UCSD-AML1 (cell line): ENCODE measurements around the gene ZBTB21.
"Not testable (repeated sequence)": the region's sequence is repeated elsewhere in the genome, so short reads cannot be mapped to it uniquely, and the experiment has no call there.

ENCODE experiments used
- DNase-seq: peaks from one replicate; lab custom pipeline; 2025; ENCODE audit not compliant: unreplicated experiment; lab: John Stamatoyannopoulos, UW

The ZBTB21 gene

DNA sequence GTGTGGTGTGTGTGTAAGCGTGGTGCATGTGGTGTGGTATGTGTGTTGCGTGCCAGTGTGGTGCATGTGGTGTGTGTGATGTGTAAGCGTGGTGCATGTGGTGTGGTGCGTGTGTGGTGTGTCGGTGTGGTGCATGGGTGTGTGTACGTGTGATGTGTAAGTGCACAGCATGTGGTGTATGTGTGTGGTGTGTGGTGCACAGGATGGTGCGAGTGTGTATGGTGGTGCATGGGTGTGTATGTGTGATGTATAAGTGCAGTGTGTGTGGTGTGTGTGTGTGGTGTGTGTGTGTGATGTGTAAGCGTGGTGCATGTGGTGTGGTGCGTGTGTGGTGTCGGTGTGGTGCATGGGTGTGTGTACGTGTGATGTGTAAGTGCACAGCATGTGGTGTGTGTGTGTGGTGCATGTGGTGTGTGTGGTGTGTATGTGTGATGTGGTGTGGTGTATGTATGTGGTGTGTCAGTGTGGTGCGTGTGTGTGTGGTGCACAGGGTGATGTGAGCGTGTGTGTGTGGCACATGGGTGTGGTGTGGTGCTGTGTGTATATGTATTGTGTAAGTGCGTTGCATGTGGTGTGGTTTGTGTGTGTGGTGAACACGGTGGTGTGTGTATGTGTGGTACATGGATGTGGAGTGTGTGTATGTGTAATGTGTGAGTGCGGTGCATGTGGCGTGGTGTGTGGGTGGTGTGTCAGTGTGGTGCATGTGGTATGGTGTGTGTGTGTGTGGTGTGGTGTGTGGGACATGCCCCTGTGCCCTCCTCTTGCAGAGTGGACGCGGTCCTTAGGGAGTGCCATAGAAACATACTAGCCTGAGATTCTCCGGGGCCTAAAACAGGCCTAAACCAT lies 55.3 kb downstream of the ZBTB21 start:
- DNase-seq, result no peak

DNA sequence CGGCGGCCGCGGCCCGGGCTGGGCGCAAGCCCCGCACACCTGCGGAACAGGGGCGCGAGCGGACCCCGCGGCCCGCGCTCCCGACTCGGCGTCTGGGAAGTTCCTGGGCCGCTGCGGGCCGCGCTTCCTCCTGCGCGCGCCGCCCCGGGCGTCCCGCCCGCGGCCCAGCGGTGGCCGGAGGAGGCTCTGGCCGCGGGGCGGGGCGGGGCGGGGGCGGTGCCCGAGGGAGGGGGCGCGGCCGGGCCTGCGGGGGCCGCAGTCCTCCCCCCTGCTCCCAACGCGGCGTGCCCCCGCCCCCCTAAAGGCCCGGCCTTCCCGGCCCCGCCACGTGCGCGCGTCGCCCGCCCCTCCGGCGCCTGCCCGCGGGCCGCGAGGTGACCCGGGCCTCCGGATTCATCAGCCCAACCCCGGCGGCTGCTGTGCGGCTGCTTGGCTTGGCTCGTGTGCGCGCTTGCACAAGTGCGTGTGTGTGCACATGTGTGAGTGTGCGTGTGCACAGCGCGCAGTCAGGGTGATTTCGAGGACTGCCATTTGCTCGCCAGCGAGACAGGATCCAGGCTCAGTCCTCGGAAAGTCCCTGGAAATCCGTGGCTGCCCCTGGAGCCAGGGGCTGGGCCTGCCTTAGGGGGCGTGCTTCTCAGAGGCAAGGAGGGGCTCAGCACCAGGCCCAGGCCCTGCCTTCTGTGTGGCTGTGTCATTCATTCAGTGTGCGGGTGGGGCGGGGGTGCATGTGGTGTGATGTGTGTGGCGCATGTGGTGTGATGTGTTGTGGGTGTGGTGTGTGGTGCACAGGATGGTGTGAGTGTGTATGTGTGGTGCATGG lies 56.1 kb downstream of the ZBTB21 start, which contains the start of gene C2CD2:
Gene C2CD2 (minus strand): TSS at position 188 of the 823 bp plus-strand sequence. CDS start 370 bp downstream, outside the sequence.
- DNase-seq, result peak; percentile 75

DNA sequence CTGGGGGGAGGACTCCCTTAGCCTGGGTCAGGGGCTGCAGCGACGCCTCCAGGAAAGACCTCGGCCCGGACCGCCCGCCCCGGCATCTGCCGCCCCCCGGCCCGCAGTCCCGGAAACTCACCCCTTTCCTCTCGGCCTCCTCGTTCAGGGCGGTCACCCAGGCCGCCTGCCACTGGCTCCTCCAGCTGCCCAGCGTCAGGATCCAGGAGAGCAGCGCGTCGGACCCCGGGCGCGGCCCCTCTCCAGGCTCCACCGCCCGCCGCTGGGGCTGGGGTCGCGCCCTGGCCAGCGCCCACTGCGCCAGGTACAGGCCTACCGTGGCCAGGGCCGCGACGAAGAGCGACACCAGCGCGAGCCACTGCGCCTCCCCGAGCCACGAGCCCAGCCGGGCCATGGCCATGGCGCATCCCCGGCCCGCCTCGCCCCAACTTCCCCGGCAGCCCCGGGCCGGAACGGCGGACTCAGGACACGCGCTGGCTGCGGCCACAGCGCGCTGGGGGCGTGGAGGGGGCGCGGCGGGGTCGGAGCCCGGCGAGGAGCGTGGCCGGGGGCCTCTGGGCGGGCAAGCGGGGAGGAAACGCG lies 56.8 kb downstream of the ZBTB21 start:
- no peak for DNase-seq

DNA sequence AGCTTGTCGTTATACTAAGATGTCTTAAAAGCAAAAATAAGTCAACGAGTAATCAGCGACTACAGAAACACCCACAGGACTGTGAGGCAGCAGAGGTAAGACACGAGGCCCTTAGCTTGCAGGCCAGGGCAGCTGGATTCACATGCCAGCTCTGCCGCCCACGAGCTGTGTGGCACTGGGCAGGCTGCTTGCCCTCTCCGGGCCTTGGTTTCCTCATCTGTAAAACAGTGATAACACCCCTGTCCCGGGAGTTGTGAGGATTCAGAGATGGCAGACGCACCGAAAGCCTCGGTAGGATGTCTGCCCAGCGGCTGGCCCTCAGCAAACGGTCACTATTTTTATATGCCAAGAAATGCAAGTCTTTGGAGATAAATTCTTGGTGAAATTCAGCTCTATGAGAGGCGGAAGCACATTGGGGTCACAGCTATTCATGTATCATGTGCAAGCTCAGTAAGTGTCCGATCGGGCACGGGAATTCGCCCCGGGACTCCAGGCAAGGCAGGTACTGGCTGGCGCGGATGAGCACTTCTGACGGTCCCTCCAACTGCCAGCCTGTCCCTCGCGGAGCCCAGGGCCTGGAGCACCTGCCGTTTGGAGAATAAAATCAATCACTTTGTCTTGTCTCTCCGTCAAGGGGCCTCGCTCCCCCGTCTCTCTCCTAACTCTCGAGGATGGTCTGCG lies 57.5 kb downstream of the ZBTB21 start:
- no peak for DNase-seq

DNA sequence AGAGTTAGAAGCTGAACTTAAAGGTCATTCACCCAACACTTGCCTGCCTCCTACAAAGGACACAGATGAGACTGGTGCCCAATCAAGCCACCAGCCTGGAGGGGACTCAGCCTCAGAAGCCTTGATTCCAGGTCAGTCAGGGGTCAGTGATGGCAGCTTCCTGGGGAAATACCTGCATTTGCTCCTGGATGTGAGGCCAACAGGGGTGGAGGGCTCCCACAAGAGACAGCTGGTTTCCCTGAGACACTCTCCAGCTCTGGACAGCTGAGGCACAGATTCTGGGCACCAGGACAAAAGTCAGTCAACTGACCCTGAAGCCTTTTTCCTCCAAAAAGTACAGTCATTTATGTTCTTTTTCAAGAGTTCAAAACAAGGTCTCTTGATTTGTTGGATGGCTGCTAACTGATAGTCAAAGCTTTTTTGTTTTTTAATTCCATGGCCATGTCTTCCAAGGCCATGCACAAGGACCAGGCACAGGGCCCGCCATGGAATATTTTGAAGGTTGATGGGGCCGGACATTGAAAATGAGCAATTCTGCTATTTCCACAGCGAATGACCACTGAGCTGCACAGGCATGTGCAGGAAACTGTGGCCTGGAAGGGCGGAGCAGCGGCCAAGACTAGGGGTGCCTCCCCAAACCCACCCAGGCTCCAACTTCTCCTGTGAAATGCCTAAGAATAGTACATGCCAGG lies 58.1 kb downstream of the ZBTB21 start:
- no peak for DNase-seq

DNA sequence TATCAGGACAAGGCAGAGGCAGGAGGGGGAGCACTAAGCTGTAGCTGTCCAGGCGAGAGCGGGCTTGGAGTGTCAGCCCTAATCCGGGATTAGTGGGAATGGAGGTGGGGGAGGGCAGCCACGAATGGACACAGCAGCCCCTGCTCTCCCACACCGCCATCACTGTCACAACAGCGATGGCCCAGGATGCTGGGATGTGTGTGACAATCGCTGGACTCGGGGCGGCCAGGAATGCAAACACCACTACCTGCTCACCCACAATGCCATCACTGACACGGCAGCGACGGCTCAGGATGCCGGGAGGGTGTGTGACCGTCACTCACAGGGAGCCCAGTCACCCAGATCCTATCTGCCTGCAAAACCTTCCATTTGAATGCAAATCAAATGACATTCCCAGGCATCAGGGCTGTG lies 59.2 kb downstream of the ZBTB21 start:
- no peak for DNase-seq

DNA sequence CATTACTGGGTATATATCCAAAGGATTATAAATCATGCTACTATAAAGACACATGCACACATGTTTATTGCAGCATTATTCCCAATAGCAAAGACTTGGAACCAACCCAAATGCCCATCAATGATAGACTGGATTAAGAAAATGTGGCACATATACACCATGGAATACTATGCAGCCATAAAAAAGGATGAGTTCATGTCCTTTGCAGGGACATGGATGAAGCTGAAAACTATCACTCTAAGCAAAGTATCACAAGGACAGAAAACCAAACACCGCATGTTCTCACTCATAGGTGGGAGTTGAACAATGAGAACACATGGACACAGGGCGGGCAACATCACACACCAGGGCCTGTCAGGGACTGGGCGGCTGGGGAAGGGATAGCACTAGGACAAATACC lies 60.5 kb downstream of the ZBTB21 start:
- not testable (repeated sequence) for DNase-seq

DNA sequence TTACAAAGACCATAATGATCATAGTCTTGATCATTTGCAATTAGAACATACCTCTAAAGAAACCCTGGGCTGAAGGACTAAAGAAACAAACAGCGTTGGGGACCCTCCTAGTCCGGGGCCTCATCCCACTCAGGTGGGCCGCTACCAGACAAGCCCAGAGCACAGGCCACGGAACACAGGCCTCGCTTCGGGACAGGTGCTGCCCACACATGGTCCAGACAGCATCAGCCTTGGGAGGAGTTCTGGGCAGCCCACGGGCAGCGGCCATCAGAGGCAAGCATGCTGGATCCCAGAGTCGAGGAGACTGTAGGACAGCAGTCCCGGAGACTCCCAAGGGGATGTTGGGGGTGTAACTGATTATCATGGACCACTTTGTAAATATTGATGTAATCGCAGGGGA lies 61.3 kb downstream of the ZBTB21 start:
- no peak for DNase-seq

DNA sequence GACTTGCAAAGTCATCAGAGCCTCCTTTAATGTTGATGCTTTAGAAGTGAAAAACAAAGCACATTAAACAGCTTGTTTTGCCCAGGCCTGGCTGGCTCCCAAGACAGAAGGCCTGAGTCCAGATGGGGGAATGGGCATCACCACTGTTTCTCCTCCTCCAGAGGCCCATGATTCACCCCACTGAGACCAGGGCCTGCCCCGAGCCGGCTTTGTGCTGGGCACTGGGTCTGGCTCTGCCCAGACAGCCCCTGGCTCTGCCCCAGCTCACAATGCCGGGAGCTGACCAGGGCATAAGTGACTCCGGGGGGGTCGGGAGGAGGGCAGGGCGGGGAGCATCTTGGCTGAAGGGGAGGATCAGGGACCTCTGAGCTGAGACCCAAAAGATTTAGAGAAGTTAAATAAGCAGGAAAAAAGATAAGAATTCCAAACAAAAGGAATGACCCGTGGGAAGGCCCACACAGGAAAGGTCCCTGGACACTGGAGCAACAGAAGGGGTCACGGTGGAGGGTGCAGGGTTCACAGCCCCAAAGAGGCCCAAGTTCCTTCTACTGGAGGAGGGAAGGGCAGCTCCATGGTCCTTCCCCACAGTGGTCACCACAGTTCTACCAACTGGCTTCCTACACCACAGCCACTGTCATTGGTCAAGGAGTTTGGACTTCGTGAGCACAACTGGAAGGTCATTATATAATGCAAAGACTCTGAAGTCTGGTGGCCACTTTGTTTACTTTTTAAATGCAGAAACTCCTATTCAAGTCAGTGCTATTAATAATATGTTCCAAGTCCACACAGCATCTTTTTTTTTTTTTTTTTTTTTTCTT lies 61.9 kb downstream of the ZBTB21 start:
- no peak for DNase-seq

DNA sequence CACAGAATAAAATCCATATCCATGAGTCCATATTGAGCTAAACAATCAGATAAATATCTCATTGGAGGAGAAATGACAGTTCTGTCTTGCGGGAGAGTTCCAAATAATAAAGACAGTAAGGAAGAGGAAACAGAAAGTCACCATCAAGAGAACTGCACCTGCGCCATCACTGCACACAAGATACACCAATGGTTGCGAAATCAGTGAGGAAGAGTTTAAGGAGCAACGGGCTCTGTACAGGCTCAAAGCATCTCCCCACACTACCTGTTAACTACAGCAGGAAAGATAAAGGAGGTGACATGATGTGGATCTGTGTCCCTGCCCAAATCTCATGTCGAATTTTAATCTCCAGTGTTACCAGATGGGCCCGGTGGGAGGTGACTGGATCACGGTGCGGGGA lies 64.2 kb downstream of the ZBTB21 start:
- DNase-seq, result no peak

DNA sequence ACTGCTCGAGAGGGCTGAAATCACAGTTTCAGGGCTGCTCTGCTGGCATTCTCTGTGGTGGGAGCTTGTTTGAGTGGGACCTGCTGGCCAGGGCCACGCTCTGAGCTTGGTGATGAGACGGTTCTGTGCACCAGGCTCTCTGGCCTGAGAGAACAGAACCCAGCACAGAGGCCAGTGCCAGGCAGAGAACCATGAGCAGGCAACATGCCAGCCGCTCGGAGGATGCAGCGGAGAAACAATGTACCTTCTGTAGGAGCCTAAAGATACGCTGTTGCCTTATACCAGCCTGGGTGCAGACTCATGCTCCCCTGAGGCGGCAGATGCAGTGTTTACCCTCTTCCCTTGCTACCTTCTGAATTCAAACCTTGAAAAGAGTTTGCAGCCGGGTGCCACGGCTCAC lies 66.3 kb downstream of the ZBTB21 start:
- DNase-seq, result no peak

DNA sequence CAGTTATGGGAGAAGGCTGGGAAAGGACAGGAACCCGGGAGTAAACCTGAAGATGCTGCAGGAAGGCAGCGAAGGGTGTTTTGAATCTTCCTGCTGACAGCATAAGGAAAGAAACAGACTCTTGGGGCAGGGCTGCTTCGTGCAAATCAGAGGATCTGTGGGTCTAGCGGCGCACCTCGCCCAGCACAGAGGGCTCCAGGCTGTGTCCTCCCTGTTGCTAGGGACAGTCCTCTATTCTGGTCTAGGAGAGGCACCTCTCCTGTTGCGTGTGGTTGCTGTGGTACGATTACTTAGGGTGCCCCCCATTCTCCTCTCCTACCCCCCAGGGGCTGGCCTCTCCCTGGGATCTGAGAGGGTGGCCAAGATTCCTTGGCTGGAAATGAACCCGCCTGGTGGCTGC lies 67.7 kb downstream of the ZBTB21 start:
- DNase-seq, result no peak

DNA sequence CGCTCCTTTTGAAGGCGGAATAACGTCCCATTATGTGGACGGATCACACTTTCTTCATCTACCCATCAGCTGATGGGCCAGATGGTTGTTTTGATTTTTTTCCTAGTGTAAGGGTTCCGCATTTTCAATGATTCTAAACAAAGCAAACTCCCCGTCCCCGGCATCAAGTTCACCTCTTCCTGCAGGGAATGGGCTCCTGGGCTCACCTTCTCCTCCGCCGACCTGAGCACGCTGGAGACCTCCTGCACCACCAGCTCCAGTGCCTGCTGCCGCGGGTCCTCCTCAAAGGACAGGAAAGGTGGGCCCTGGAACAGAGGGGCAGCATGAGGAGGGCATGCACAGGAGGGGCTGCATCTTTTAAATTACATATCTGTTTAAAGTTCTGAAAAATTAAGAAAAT lies 68.2 kb downstream of the ZBTB21 start:
- DNase-seq, result no peak

DNA sequence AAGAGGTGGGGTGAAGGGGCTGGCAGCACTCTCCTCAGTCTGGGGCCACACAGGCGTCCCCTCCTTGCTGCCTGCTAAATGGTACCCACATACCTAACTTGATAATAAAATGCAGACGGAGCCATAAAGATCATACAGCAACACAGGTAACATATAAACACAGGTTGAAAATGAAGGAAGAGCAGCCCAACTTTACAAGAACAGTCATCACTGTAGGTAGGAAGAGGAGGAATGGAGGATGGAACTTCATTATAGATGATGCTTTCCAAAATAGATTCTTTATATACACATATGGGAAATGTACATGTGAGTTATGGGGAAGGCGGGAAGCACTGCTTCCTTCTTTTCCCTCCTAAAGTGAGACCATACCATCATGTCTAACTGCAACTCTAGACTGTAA lies 69.7 kb downstream of the ZBTB21 start:
- no peak for DNase-seq

DNA sequence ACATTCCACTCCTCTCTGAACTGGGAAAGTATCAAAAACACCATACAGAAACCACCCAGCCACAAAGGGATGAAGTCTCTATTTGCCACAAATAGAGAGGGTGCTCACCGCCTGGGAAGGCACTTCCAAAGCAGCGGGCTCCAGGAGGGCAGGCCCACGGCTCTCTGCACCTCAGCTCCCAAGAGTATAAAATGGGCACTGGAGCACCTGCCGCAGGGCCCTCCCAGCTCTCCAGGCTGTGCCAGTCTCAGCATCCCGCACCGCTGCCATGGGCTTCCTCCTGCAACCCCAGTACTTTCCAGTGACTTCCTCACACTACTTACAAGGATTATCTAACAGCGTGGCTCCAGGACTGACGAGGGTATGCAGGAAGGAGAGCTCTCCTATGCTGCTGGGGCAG lies 70.8 kb downstream of the ZBTB21 start:
- DNase-seq, result no peak
